ENCODE data around the gene P3R3URF. TPM values are rescaled to one million over a fixed set of nuclear protein-coding genes. Genes with fewer than 3 reads are reported as not detected.

Gene P3R3URF
- total RNA-seq, 5 donors from 2014 or later (not counting 1 experiment from before 2014, with no cell fraction given) = not detected

GRCh38 chr1:46132529-46133180 lies 43.6 kb downstream of the P3R3URF start, which contains the start of gene PIK3R3:
Gene PIK3R3 (minus strand): TSS chr1:46132629. CDS start chr1:46131952, 677 bp downstream.
- peaks cover 26 to 38% (median 29%) of the 10 kb centered on the region in 3 donors for H3K4me1 Mint-ChIP-seq
- Histone ChIP-seq H3K27ac (ENCODE audit: low read length) (peak within 1 kb of the TSS; percentile 86), H3K36me3 (ENCODE audit: control insufficient read depth in 2 of 2, extremely low read depth in 1 of 2, insufficient read depth in 1 of 2, low read length in 1 of 2) (no peaks in the 10 kb centered on the region), H3K4me1 (ENCODE audit: control insufficient read depth in 1 of 2, extremely low read depth in 1 of 2, insufficient read depth in 2 of 2, low read length in 2 of 2) (peaks cover 6 to 19% of the 10 kb centered on the region in 2 experiments), H3K9me3 (no peaks in the 10 kb centered on the region), H3K4me3 (ENCODE audit: control insufficient read depth in 1 of 2, extremely low read depth in 1 of 2, low read length in 1 of 2) (peak within 1 kb of the TSS; percentile 81 to 92), H3K27me3 (replicated peaks in 1 of 2; ENCODE audit: control insufficient read depth in 2 of 2, extremely low read depth in 1 of 2, insufficient read depth in 2 of 2, low read length in 1 of 2) (peaks cover 0 to 30% of the 10 kb centered on the region in 2 experiments)
- ATAC-seq (replicated peaks in 1 of 4) (peak; percentile 90 to 95 (median 92)), DNase-seq (peak; percentile 43 to 92 (median 62))
- no peaks in the 10 kb centered on the region for H3K9me3 Mint-ChIP-seq
- under 1% methylated on average over 49 of the region's 55 CpGs for WGBS (ENCODE audit: insufficient coverage)
- no peaks in the 10 kb centered on the region for H3K36me3 Mint-ChIP-seq
- peak within 1 kb of the TSS; percentile 89 to 95 (median 92) for H3K4me3 Mint-ChIP-seq
- peaks cover 41 to 51% of the 10 kb centered on the region in 2 donors for H3K27me3 Mint-ChIP-seq
- H3K27ac Mint-ChIP-seq = peak within 1 kb of the TSS; percentile 89 to 91
- ChIA-PET POLR2A (no interaction called here), CTCF (no interaction called here)

- no peaks in the 10 kb centered on the region for H3K9me3 Mint-ChIP-seq
- ATAC-seq (replicated peaks in 1 of 4) = peak in 1 of 4 experiments; percentile 36
- 0% methylated on average over 14 of the region's 38 CpGs for WGBS (ENCODE audit: insufficient coverage)
Measured at GRCh38 chr1:46131712-46132528, 44.4 kb downstream of the P3R3URF start.

DNA sequence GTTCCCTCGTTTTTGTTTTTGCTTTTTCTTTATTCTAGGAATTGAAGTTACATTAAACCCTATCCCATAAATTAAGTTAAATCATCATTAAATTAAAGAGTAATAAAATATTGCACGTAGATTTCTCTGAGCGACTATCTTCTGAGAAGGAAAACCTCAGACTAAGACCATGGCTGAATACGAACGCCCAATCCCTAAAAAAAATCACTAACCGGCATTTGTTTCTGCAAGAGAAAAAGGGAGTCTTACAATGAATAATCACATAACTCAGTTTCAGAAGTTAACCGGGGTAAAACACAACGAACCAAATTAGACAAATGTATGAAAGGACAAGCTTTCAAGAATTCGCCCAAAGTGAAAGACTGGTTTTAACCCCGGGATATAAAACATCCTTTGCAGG lies 45.2 kb downstream of the P3R3URF start:
- DNase-seq (no peak), ATAC-seq (replicated peaks in 1 of 4) (no peak)
- Mint-ChIP-seq H3K4me1 (peaks cover 26 to 38% (median 29%) of the 10 kb centered on the region in 3 donors), H3K36me3 (no peaks in the 10 kb centered on the region), H3K4me3 (peak overlapping the region; percentile 89 to 95 (median 92)), H3K27ac (no peak overlapping the region), H3K9me3 (no peaks in the 10 kb centered on the region), H3K27me3 (peaks cover 40 to 41% of the 10 kb centered on the region in 2 donors)
- no peak overlapping the region for H3K27ac ChIP-seq (ENCODE audit: low read length)
- ChIA-PET CTCF (no interaction called here), POLR2A (no interaction called here)
- H3K4me1 ChIP-seq (ENCODE audit: control insufficient read depth in 1 of 2, extremely low read depth in 1 of 2, insufficient read depth in 2 of 2, low read length in 2 of 2) = peaks cover 6 to 19% of the 10 kb centered on the region in 2 experiments
- peak overlapping the region in 1 of 2 donors; percentile 25 for H3K4me3 ChIP-seq (ENCODE audit: control insufficient read depth in 1 of 2, extremely low read depth in 1 of 2, low read length in 1 of 2)
- 29% methylated on average over 3 of the region's 10 CpGs for WGBS (ENCODE audit: insufficient coverage)
- H3K27me3 ChIP-seq (replicated peaks in 1 of 2; ENCODE audit: control insufficient read depth in 2 of 2, extremely low read depth in 1 of 2, insufficient read depth in 2 of 2, low read length in 1 of 2) = peaks cover 0 to 30% of the 10 kb centered on the region in 2 experiments
- H3K9me3 ChIP-seq = no peaks in the 10 kb centered on the region
- no peaks in the 10 kb centered on the region for H3K36me3 ChIP-seq (ENCODE audit: control insufficient read depth in 2 of 2, extremely low read depth in 1 of 2, insufficient read depth in 1 of 2, low read length in 1 of 2)

More at GRCh38 chr1:46131712-46132528, 44.4 kb downstream of the P3R3URF start:
- H3K36me3 Mint-ChIP-seq = no peaks in the 10 kb centered on the region
- CTCF ChIA-PET = no interaction called here
- H3K9me3 ChIP-seq = no peaks in the 10 kb centered on the region
- H3K36me3 ChIP-seq (ENCODE audit: control insufficient read depth in 2 of 2, extremely low read depth in 1 of 2, insufficient read depth in 1 of 2, low read length in 1 of 2) = no peaks in the 10 kb centered on the region
- H3K4me1 Mint-ChIP-seq = peaks cover 26 to 38% (median 29%) of the 10 kb centered on the region in 3 donors
- H3K27me3 ChIP-seq (replicated peaks in 1 of 2; ENCODE audit: control insufficient read depth in 2 of 2, extremely low read depth in 1 of 2, insufficient read depth in 2 of 2, low read length in 1 of 2) = peaks cover 0 to 30% of the 10 kb centered on the region in 2 experiments
- H3K27ac ChIP-seq (ENCODE audit: low read length) = peak overlapping the region; percentile 86
- peak overlapping the region; percentile 81 to 92 for H3K4me3 ChIP-seq (ENCODE audit: control insufficient read depth in 1 of 2, extremely low read depth in 1 of 2, low read length in 1 of 2)
- H3K4me1 ChIP-seq (ENCODE audit: control insufficient read depth in 1 of 2, extremely low read depth in 1 of 2, insufficient read depth in 2 of 2, low read length in 2 of 2) = peaks cover 6 to 19% of the 10 kb centered on the region in 2 experiments
- peak overlapping the region; percentile 89 to 95 (median 92) for H3K4me3 Mint-ChIP-seq
- POLR2A ChIA-PET = no interaction called here
- peak in 30 of 35 experiments; percentile 1 to 59 (median 20) for DNase-seq
- peak overlapping the region; percentile 16 to 53 for H3K27ac Mint-ChIP-seq
- peaks cover 41 to 47% of the 10 kb centered on the region in 2 donors for H3K27me3 Mint-ChIP-seq

DNA sequence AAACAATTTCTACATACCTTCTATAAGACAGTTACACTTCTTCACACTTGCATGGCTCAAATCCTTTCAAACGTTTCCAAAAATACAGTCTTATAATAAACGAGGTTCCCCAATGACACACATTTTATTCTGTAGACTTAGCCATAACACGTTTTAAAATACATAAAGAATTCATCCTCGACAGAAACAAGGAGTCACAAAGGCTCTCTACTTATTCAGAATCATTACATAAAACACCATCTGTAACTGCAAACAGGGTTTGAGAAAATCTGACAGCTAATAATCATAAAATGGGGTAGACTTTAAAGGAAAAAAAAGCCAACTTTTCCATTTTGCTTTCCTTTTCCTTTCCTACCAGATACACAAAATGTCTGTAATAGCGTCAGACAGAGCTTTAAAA lies 45.7 kb downstream of the P3R3URF start:
- POLR2A ChIA-PET = no interaction called here
- Histone ChIP-seq H3K9me3 (no peaks in the 10 kb centered on the region), H3K27me3 (replicated peaks in 1 of 2; ENCODE audit: control insufficient read depth in 2 of 2, extremely low read depth in 1 of 2, insufficient read depth in 2 of 2, low read length in 1 of 2) (peaks cover 0 to 30% of the 10 kb centered on the region in 2 experiments), H3K36me3 (ENCODE audit: control insufficient read depth in 2 of 2, extremely low read depth in 1 of 2, insufficient read depth in 1 of 2, low read length in 1 of 2) (no peaks in the 10 kb centered on the region), H3K27ac (ENCODE audit: low read length) (no peak overlapping the region), H3K4me1 (ENCODE audit: control insufficient read depth in 1 of 2, extremely low read depth in 1 of 2, insufficient read depth in 2 of 2, low read length in 2 of 2) (peaks cover 6 to 19% of the 10 kb centered on the region in 2 experiments), H3K4me3 (ENCODE audit: control insufficient read depth in 1 of 2, extremely low read depth in 1 of 2, low read length in 1 of 2) (no peak overlapping the region)
- 57% methylated on average over 2 of the region's 5 CpGs for WGBS (ENCODE audit: insufficient coverage)
- DNase-seq = no peak
- H3K4me1 Mint-ChIP-seq = peaks cover 26 to 38% (median 29%) of the 10 kb centered on the region in 3 donors
- H3K27me3 Mint-ChIP-seq = peaks cover 38 to 41% of the 10 kb centered on the region in 2 donors
- H3K27ac Mint-ChIP-seq = no peak overlapping the region
- no peaks in the 10 kb centered on the region for H3K9me3 Mint-ChIP-seq
- no peaks in the 10 kb centered on the region for H3K36me3 Mint-ChIP-seq
- no peak for ATAC-seq (replicated peaks in 1 of 4)
- CTCF ChIA-PET = interaction anchor here in 1 of 2 donors (1.3 kb wide), 1 partner anchor 51 kb away, joined by 3 read pairs; no protein-coding TSS in a partner anchor
- no peak overlapping the region for H3K4me3 Mint-ChIP-seq

GRCh38 chr1:46130121-46130520 lies 46.2 kb downstream of the P3R3URF start:
- DNase-seq (no peak), ATAC-seq (replicated peaks in 1 of 4) (no peak)
- H3K27ac Mint-ChIP-seq = no peak overlapping the region
- peaks cover 38 to 43% of the 10 kb centered on the region in 2 donors for H3K27me3 Mint-ChIP-seq
- no peak overlapping the region for H3K27ac ChIP-seq (ENCODE audit: low read length)
- peaks cover 26 to 38% (median 29%) of the 10 kb centered on the region in 3 donors for H3K4me1 Mint-ChIP-seq
- peaks cover 0 to 30% of the 10 kb centered on the region in 2 experiments for H3K27me3 ChIP-seq (replicated peaks in 1 of 2; ENCODE audit: control insufficient read depth in 2 of 2, extremely low read depth in 1 of 2, insufficient read depth in 2 of 2, low read length in 1 of 2)
- H3K4me1 ChIP-seq (ENCODE audit: control insufficient read depth in 1 of 2, extremely low read depth in 1 of 2, insufficient read depth in 2 of 2, low read length in 2 of 2) = peaks cover 6 to 19% of the 10 kb centered on the region in 2 experiments
- no peak overlapping the region for H3K4me3 Mint-ChIP-seq
- no CpG with 5 or more reads among the region's 1 CpG for WGBS (ENCODE audit: insufficient coverage)
- H3K4me3 ChIP-seq (ENCODE audit: control insufficient read depth in 1 of 2, extremely low read depth in 1 of 2, low read length in 1 of 2) = no peak overlapping the region
- H3K9me3 ChIP-seq = no peaks in the 10 kb centered on the region
- ChIA-PET POLR2A (no interaction called here), CTCF (interaction anchor here in 1 of 2 donors (1.3 kb wide), 1 partner anchor 52 kb away, joined by 3 read pairs; no protein-coding TSS in a partner anchor)
- H3K36me3 ChIP-seq (ENCODE audit: control insufficient read depth in 2 of 2, extremely low read depth in 1 of 2, insufficient read depth in 1 of 2, low read length in 1 of 2) = no peaks in the 10 kb centered on the region
- H3K9me3 Mint-ChIP-seq = no peaks in the 10 kb centered on the region
- no peaks in the 10 kb centered on the region for H3K36me3 Mint-ChIP-seq

- Mint-ChIP-seq H3K27me3 (peaks cover 31 to 44% of the 10 kb centered on the region in 2 donors), H3K9me3 (no peaks in the 10 kb centered on the region), H3K27ac (no peak overlapping the region), H3K4me1 (peaks cover 19 to 30% (median 21%) of the 10 kb centered on the region in 3 donors), H3K36me3 (no peaks in the 10 kb centered on the region), H3K4me3 (no peak overlapping the region)
- peaks cover 0 to 28% of the 10 kb centered on the region in 2 experiments for H3K27me3 ChIP-seq (replicated peaks in 1 of 2; ENCODE audit: control insufficient read depth in 2 of 2, extremely low read depth in 1 of 2, insufficient read depth in 2 of 2, low read length in 1 of 2)
- H3K4me1 ChIP-seq (ENCODE audit: control insufficient read depth in 1 of 2, extremely low read depth in 1 of 2, insufficient read depth in 2 of 2, low read length in 2 of 2) = peaks cover 6 to 16% of the 10 kb centered on the region in 2 experiments
- ATAC-seq (replicated peaks in 1 of 4) = no peak
- ChIA-PET POLR2A (no interaction called here), CTCF (no interaction called here)
- no CpG with 5 or more reads among the region's 3 CpGs for WGBS (ENCODE audit: insufficient coverage)
- no peak overlapping the region for H3K27ac ChIP-seq (ENCODE audit: low read length)
- H3K4me3 ChIP-seq (ENCODE audit: control insufficient read depth in 1 of 2, extremely low read depth in 1 of 2, low read length in 1 of 2) = no peak overlapping the region
- DNase-seq = no peak
- no peaks in the 10 kb centered on the region for H3K9me3 ChIP-seq
- no peaks in the 10 kb centered on the region for H3K36me3 ChIP-seq (ENCODE audit: control insufficient read depth in 2 of 2, extremely low read depth in 1 of 2, insufficient read depth in 1 of 2, low read length in 1 of 2)
Measured at GRCh38 chr1:46128344-46128743, 47.9 kb downstream of the P3R3URF start.
